ENCODE results near the gene JAK1.

DNA sequence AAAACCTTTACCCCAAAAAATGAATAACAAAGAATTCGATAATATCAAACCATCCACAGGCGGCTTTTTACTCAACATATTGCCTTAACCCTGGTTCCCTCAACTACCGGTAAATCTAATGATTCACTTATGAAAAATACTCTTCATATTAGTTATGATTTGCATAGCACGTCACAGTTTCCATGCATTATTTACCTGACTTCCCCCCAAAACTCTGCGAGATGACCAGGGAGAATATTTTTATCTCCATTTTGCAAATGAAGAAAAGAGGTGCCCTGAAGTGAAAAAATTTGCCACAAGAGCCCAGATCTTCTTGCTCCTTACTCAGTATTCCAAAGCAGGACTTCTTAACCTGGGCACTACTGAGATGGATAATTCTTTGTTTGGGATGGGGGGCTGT, 2.9 kb downstream of the JAK1 start:
- TF ChIP-seq CTCF (IDR thresholded peaks at IDR 0.05) = no peak
- no peak for TF ChIP-seq POLR2AphosphoS5 (IDR thresholded peaks at IDR 0.05; ENCODE audit: low read depth, low read length)
- TF ChIP-seq, protein P1, sequence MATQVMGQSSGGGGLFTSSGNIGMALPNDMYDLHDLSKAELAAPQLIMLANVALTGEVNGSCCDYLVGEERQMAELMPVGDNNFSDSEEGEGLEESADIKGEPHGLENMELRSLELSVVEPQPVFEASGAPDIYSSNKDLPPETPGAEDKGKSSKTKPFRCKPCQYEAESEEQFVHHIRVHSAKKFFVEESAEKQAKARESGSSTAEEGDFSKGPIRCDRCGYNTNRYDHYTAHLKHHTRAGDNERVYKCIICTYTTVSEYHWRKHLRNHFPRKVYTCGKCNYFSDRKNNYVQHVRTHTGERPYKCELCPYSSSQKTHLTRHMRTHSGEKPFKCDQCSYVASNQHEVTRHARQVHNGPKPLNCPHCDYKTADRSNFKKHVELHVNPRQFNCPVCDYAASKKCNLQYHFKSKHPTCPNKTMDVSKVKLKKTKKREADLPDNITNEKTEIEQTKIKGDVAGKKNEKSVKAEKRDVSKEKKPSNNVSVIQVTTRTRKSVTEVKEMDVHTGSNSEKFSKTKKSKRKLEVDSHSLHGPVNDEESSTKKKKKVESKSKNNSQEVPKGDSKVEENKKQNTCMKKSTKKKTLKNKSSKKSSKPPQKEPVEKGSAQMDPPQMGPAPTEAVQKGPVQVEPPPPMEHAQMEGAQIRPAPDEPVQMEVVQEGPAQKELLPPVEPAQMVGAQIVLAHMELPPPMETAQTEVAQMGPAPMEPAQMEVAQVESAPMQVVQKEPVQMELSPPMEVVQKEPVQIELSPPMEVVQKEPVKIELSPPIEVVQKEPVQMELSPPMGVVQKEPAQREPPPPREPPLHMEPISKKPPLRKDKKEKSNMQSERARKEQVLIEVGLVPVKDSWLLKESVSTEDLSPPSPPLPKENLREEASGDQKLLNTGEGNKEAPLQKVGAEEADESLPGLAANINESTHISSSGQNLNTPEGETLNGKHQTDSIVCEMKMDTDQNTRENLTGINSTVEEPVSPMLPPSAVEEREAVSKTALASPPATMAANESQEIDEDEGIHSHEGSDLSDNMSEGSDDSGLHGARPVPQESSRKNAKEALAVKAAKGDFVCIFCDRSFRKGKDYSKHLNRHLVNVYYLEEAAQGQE (IDR thresholded peaks at IDR 0.05; ENCODE audit: insufficient read depth in 1 of 2, low read depth in 2 of 2, low read length in 1 of 2) = no peak
- TF ChIP-seq SIN3A (IDR thresholded peaks at IDR 0.05; ENCODE audit: borderline replicate concordance, insufficient read depth, low read depth, low read length) = no peak

All from Panc1 (cell line).